22Rv1 (cell line): Measurements from ENCODE around the gene RNF212.

ENCODE experiments used
- H3K27ac ChIP-seq: fragments of 450-650 bp; 2 replicates; pipeline ENCODE4 v1.5.1; 2017
- ZFX ChIP-seq: fragments of 450-650 bp; IDR thresholded peaks from 2 replicates; pipeline ENCODE4 v1.6.1; 2017; ENCODE audit warnings: antibody characterized with exemption, borderline replicate concordance
- TF ChIP-seq, protein P1 (sequence below): fragments of 450-650 bp; IDR thresholded peaks from 2 replicates; pipeline ENCODE4 v1.5.1; 2017; ENCODE audit warnings: mild to moderate bottlenecking

RNF212 gene

GRCh38 chr4:1090465-1091440, 22.6 kb downstream of the RNF212 start:
- no peak overlapping the region for H3K27ac ChIP-seq
- TF ChIP-seq, protein P1, sequence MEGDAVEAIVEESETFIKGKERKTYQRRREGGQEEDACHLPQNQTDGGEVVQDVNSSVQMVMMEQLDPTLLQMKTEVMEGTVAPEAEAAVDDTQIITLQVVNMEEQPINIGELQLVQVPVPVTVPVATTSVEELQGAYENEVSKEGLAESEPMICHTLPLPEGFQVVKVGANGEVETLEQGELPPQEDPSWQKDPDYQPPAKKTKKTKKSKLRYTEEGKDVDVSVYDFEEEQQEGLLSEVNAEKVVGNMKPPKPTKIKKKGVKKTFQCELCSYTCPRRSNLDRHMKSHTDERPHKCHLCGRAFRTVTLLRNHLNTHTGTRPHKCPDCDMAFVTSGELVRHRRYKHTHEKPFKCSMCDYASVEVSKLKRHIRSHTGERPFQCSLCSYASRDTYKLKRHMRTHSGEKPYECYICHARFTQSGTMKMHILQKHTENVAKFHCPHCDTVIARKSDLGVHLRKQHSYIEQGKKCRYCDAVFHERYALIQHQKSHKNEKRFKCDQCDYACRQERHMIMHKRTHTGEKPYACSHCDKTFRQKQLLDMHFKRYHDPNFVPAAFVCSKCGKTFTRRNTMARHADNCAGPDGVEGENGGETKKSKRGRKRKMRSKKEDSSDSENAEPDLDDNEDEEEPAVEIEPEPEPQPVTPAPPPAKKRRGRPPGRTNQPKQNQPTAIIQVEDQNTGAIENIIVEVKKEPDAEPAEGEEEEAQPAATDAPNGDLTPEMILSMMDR = no peak
- TF ChIP-seq ZFX = no peak

GRCh38 chr4:1090036-1090435, 23.3 kb downstream of the RNF212 start:
- no peak overlapping the region for H3K27ac ChIP-seq
- TF ChIP-seq, protein P1 = no peak
- no peak for TF ChIP-seq ZFX

GRCh38 chr4:1087371-1087770, 26.0 kb downstream of the RNF212 start:
- TF ChIP-seq, protein P1 = no peak
- no peak for TF ChIP-seq ZFX

GRCh38 chr4:1086011-1086410, 27.4 kb downstream of the RNF212 start:
- H3K27ac ChIP-seq = no peak overlapping the region
- TF ChIP-seq ZFX = no peak
- TF ChIP-seq, protein P1 = no peak

More at GRCh38 chr4:1087371-1087770, 26.0 kb downstream of the RNF212 start:
- H3K27ac ChIP-seq = no peak overlapping the region

DNA sequence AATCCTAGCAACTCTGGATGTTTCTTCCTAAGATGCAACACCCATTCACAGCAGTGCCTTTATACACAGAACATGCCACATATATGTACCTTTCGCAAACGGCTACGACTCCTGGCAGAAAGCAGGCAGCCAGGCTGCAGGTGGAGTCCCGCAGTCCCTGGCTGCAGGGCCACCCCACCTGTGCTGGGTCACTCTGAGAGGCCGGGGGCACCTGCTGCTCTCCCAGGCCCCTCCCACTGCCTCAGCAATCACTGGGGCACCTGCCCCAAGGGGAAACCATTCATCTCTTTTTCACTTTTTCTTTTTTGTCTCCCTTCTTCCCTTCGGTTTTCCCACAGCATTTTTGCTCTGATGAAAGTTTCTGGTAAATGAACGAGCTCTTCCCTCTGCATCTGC, 28.0 kb downstream of the RNF212 start:
- no peak overlapping the region for H3K27ac ChIP-seq
- TF ChIP-seq, protein P1 = no peak
- TF ChIP-seq ZFX = no peak

- no peak overlapping the region for H3K27ac ChIP-seq
- no peak for TF ChIP-seq ZFX
- TF ChIP-seq, protein P1 = no peak
These were observed 28.5 kb downstream of the RNF212 start for GRCh38 chr4:1084796-1085403.

- TF ChIP-seq, protein P1 = no peak
- no peak for TF ChIP-seq ZFX
- no peak overlapping the region for H3K27ac ChIP-seq
These were observed 29.0 kb downstream of the RNF212 start for GRCh38 chr4:1084394-1084793.
